Measurements from ENCODE around the gene GJA9.

Gene GJA9

DNA sequence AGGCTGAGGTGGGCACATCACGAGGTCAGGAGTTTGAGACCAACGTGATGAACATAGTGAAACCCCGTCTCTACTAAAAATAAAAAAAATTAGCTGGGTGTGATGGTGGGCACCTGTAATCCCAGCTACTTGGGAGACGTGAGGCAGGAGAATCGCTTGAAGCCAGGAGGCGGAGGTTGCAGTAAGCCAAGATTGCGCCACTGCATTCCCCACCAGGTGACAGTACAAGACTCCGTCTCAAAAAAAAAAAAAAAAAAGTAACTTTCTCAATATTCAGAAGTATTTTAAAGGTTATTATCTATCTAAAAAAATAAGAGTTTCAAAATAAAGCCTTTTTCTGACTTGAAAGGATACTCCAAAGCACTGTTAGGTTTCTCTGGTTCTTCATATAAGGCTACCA is 14.2 kb downstream of the GJA9 start:
- TF ChIP-seq, protein P1, sequence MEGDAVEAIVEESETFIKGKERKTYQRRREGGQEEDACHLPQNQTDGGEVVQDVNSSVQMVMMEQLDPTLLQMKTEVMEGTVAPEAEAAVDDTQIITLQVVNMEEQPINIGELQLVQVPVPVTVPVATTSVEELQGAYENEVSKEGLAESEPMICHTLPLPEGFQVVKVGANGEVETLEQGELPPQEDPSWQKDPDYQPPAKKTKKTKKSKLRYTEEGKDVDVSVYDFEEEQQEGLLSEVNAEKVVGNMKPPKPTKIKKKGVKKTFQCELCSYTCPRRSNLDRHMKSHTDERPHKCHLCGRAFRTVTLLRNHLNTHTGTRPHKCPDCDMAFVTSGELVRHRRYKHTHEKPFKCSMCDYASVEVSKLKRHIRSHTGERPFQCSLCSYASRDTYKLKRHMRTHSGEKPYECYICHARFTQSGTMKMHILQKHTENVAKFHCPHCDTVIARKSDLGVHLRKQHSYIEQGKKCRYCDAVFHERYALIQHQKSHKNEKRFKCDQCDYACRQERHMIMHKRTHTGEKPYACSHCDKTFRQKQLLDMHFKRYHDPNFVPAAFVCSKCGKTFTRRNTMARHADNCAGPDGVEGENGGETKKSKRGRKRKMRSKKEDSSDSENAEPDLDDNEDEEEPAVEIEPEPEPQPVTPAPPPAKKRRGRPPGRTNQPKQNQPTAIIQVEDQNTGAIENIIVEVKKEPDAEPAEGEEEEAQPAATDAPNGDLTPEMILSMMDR (conservative IDR thresholded peaks at IDR 0.05; ENCODE audit: control insufficient read depth, insufficient read depth, low read depth, low read length) = no peak
- no peak overlapping the region for H3K4me3 ChIP-seq (ENCODE audit: control insufficient read depth, low read depth, low read length)
- no peak for DNase-seq (ENCODE audit: low read depth)

DNA sequence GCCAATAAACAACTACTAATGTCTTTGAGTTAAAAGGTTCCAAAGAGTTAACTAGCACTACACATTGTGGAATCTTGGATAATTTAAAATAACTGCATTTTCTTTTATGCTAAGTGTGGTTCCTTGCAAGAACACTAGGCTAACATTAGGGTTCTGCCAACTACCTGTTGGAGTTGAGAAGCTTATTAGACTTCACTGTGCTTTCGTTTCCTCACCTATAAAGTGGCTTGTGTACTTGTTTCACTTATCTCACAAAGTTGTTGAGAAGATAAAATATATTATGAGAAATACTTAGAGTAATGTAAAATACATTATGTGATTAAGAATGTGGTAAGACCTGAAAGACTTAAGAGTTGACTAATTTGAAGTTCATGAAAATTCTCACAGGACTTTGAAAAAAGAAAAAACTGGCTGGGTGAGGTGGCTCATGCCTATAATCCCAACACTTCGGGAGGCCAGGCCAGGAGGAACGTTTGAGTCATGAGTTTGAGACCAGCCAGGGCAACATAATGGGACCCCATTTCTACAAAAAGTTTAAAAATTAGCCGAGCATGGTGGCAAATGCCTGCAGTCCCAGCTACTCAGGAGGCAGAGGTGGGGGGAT is 16.2 kb downstream of the GJA9 start:
- DNase-seq (ENCODE audit: low read depth) = no peak
- TF ChIP-seq, protein P1 (conservative IDR thresholded peaks at IDR 0.05; ENCODE audit: control insufficient read depth, insufficient read depth, low read depth, low read length) = peak; percentile 3
- H3K4me3 ChIP-seq (ENCODE audit: control insufficient read depth, low read depth, low read length) = no peak overlapping the region

DNA sequence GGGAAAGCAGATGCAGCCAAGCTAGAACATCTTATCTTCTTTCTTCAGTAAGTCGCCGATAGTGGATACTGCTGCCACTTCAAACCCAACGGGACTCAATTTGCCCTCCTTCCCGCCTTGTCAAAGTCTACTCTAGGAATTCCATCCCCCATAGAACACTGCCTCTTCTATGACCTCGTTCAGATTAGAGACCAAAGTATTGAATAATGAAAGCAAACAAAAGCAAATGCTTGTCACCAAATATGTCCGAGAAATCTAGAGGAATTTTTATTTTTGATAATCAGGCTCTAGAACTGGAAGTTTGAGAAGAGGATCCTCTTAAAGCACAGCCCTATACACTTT is 21.0 kb downstream of the GJA9 start:
- DNase-seq (ENCODE audit: low read depth) = peak; percentile 11
- H3K4me3 ChIP-seq (ENCODE audit: control insufficient read depth, low read depth, low read length) = peak overlapping the region; percentile 97
- TF ChIP-seq, protein P1 (conservative IDR thresholded peaks at IDR 0.05; ENCODE audit: control insufficient read depth, insufficient read depth, low read depth, low read length) = no peak

DNA sequence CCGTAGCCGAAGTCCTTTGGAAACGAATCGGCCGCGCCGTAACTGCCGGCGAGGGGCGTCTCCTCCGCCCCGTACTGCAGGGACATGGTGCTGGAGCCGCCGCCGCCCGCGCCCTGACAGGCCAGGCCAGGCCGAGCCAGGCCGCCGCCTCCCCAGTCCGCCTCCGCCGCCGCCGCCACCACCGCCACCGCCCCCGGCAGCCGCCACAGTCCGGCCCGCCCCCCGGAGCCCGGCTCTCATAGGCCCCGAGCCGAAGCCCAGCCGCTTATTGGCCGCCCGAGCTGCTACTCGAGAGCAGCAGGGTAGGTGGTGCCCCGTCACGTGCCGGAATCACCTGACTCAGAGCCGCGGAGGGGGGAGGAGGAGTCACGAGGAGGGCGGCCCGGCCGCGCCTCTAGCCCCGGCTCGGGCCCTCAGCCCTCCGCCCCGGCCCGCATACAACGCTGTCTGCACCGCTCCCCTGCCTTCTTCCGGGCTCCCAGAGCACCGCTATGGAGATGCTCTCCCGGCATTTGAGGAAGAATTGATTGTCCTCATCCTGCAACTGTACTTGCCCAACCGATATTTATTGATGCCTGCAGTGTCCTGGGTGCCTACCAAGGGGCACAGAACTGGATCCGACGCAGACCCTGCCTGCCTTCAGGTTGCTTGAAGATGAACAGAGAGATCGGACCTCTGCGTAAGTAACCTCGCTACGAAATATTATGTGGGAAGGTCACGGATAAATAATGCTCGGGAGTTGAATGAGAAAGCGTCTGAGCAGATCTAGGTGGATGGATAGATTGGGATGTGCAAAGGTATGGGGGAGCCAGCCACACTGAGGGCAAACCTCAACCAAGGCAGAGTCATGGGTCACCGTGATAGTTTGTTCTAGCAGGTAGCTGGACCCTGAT is 21.6 kb downstream of the GJA9 start, which contains the start of gene RRAGC:
Gene RRAGC (minus strand): TSS at position 212 of the 893 bp plus-strand sequence. CDS start 126 bp downstream, at position 86.
- peak within 1 kb of the TSS; percentile 97 for H3K4me3 ChIP-seq (ENCODE audit: control insufficient read depth, low read depth, low read length)
- TF ChIP-seq, protein P1 (conservative IDR thresholded peaks at IDR 0.05; ENCODE audit: control insufficient read depth, insufficient read depth, low read depth, low read length) = no peak
- DNase-seq (ENCODE audit: low read depth) = peak; percentile 96

DNA sequence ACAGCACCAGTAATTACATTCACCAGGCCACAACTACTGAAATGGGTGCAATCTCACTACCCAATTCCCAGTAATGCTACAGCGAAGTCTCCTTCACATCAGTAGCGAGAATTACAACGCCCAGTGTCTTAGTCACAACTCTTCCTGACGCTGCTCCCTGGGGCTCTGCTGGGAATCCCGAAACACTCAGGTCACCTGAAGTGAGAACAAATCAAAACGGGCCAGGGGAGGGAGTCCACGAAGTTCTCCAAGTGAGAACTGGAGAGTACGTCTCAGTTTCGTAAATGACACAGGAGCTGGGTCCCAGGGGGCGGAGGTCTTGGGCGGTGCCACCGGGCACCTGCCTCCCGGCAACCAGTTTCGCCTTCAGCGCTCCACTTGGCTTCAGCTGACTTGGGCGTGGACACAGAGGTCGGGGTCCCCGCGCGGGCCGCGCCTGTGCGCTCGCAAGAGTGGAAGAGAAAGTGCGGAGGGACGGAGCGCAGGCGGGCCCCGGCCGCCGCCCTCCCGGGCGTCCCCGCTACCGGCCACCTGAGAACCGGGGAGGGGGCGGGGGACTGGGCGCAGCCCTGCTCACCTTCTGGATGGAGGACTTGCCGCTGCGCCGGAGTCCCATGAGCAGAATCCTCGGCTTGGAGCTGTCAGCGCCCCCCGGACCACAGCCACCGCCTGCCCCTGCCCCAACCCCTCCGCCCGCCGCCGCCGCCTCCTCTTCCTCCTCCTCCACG is 22.4 kb downstream of the GJA9 start:
- H3K4me3 ChIP-seq (ENCODE audit: control insufficient read depth, low read depth, low read length) = peak overlapping the region; percentile 75
- DNase-seq (ENCODE audit: low read depth) = peak; percentile 67
- TF ChIP-seq, protein P1 (conservative IDR thresholded peaks at IDR 0.05; ENCODE audit: control insufficient read depth, insufficient read depth, low read depth, low read length) = no peak

DNA sequence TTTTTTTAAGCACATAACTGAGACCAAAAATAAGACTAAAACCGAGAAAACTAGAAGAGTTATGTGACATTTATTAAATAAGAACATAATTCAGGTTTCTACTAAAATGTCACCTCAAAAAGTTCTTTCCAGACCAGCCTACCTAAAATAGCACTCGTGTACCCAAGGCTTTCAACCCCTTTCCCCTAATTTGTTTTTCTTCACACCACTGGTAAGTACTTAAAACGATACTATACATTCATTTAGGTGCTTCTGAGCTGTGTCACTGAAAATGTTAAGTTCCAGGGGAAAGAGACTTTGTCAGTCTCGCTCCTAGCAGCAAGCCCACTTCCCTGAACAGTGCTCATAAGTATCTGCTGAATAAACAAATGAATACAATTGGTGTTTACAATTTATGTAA is 28.6 kb downstream of the GJA9 start:
- TF ChIP-seq, protein P1 (conservative IDR thresholded peaks at IDR 0.05; ENCODE audit: control insufficient read depth, insufficient read depth, low read depth, low read length) = no peak
- DNase-seq (ENCODE audit: low read depth) = no peak
- no peak overlapping the region for H3K4me3 ChIP-seq (ENCODE audit: control insufficient read depth, low read depth, low read length)
